Measurements from ENCODE around the gene SPOCK1.

- TF ChIP-seq POLR2A (IDR thresholded peaks at IDR 0.05; ENCODE audit: low read depth, low read length) (no peak), EZH2 (IDR thresholded peaks at IDR 0.05; ENCODE audit: borderline replicate concordance, low read depth, low read length, severe bottlenecking) (no peak)
- TF ChIP-seq, protein P1, sequence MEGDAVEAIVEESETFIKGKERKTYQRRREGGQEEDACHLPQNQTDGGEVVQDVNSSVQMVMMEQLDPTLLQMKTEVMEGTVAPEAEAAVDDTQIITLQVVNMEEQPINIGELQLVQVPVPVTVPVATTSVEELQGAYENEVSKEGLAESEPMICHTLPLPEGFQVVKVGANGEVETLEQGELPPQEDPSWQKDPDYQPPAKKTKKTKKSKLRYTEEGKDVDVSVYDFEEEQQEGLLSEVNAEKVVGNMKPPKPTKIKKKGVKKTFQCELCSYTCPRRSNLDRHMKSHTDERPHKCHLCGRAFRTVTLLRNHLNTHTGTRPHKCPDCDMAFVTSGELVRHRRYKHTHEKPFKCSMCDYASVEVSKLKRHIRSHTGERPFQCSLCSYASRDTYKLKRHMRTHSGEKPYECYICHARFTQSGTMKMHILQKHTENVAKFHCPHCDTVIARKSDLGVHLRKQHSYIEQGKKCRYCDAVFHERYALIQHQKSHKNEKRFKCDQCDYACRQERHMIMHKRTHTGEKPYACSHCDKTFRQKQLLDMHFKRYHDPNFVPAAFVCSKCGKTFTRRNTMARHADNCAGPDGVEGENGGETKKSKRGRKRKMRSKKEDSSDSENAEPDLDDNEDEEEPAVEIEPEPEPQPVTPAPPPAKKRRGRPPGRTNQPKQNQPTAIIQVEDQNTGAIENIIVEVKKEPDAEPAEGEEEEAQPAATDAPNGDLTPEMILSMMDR (IDR thresholded peaks at IDR 0.05; ENCODE audit: extremely low read depth in 1 of 2, insufficient read depth in 1 of 2, low read depth in 1 of 2, low read length in 2 of 2) = no peak
Observed at GRCh38 chr5:136985785-136986475, 513.2 kb downstream of the SPOCK1 start.

Data from endothelial cell of umbilical vein (primary cell).